ENCODE data around the gene VSTM2B. TPM values are rescaled to one million over a fixed set of nuclear protein-coding genes. Genes with fewer than 3 reads are reported as not detected.

The VSTM2B gene
- total and polyA plus RNA-seq, 2 of the 4 experiments (the other 2 are of a cell fraction): not detected

GRCh38 chr19:29537601-29538000 lies 11.8 kb downstream of the VSTM2B start:
- intact Hi-C loops (cut with micrococcal nuclease) (no loop called here), dilution Hi-C loops (cut with HindIII; ENCODE audit: low sequenced_read_pairs, unreplicated experiment) (no loop called here), in situ Hi-C loops (cut with MboI; ENCODE audit: low sequenced_read_pairs) (no loop called here)
- no peaks in the 10 kb centered on the region for H3K9me3 ChIP-seq (ENCODE audit: control insufficient read depth, insufficient read depth, low read length)
- H2AK9ac ChIP-seq (replicated peaks; ENCODE audit: low read depth, low read length, poor library complexity): no peak overlapping the region
- H3K9me1 ChIP-seq (ENCODE audit: insufficient read depth, low read length): no peaks in the 10 kb centered on the region
- CTCF ChIA-PET: no interaction called here
- H2BK5ac ChIP-seq (ENCODE audit: low read depth, low read length, poor library complexity, severe bottlenecking): no peak overlapping the region
- DNase-seq (no peak), ATAC-seq (ENCODE audit: low read depth) (no peak)
- no peaks in the 10 kb centered on the region for H3K4me1 ChIP-seq (ENCODE audit: control insufficient read depth, insufficient read depth, low read length)
- POLR2A ChIA-PET (ENCODE audit: unreplicated experiment): no interaction called here
- H4K91ac ChIP-seq (ENCODE audit: insufficient read depth, low read depth, low read length): no peak overlapping the region
- H3K4me2 ChIP-seq (ENCODE audit: low read depth, low read length): no peak overlapping the region
- H2BK120ac ChIP-seq (ENCODE audit: low read depth, low read length): no peak overlapping the region
- no peak overlapping the region for H2AFZ ChIP-seq (replicated peaks; ENCODE audit: low read length, poor library complexity)
- H4K5ac ChIP-seq (ENCODE audit: low read depth, low read length): no peak overlapping the region
- TF ChIP-seq BHLHE40 (IDR thresholded peaks at IDR 0.05; ENCODE audit: low read depth, low read length): no peak
- no peak for TF ChIP-seq CHD1 (IDR thresholded peaks at IDR 0.05; ENCODE audit: low read depth, low read length)
- H3K79me1 ChIP-seq (ENCODE audit: low read depth in 1 of 2, low read length in 2 of 2): no peaks in the 10 kb centered on the region
- H3K27me3 ChIP-seq (ENCODE audit: control insufficient read depth, insufficient read depth, low read length): no peaks in the 10 kb centered on the region
- H3K23ac ChIP-seq (ENCODE audit: low read depth, low read length): no peak overlapping the region
- no TSS peak for BruUV-seq (replicated peaks)
- H2AK5ac ChIP-seq (ENCODE audit: low read depth, low read length): no peak overlapping the region
- no peak overlapping the region for H3K27ac ChIP-seq (ENCODE audit: insufficient read depth, low read length)
- no peaks in the 10 kb centered on the region for H4K20me1 ChIP-seq (ENCODE audit: insufficient read depth, low read length)
- H3K4me3 ChIP-seq (ENCODE audit: insufficient read depth, low read depth, low read length): no peak overlapping the region
- H3K56ac ChIP-seq (ENCODE audit: extremely low read depth, insufficient read depth, low read length): no peak overlapping the region
- no peaks in the 10 kb centered on the region for H3K36me3 ChIP-seq (ENCODE audit: control insufficient read depth, insufficient read depth, low read length)
- 60% methylated on average over 1 of the region's 11 CpGs; no CpG with 5 or more reads in 1 of the 2 experiments for WGBS, 2 experiments (ENCODE audit: extremely low coverage in 2 of 2, insufficient read length in 1 of 2)
- H2BK20ac ChIP-seq (ENCODE audit: low read depth, low read length): no peak overlapping the region
- H3K9ac ChIP-seq (ENCODE audit: low read depth, low read length): no peak overlapping the region
- H4K8ac ChIP-seq (ENCODE audit: low read depth in 2 of 2, low read length in 2 of 2): no peak overlapping the region
- no peak overlapping the region for H3K4ac ChIP-seq (ENCODE audit: low read depth, low read length)
- no peak overlapping the region for H2BK15ac ChIP-seq (ENCODE audit: low read depth, low read length)
- no peak overlapping the region for H3K14ac ChIP-seq (replicated peaks; ENCODE audit: low read depth, low read length)
- no peak overlapping the region for H3K18ac ChIP-seq (ENCODE audit: low read depth, low read length)

Measured in IMR-90 (cell line).